Activated T-cell treated with anti-CD3 and anti-CD28 coated beads, Interleukin-2, amount 50 U/mL, for 24 hours (primary cell): ENCODE measurements around the gene SERINC1.

Experiments
- DNase-seq: peaks from one replicate; pipeline ENCODE4 v3.0.0-alpha.2; 2020
- H3K27ac Mint-ChIP-seq: 2 replicates; pipeline ENCODE4 v1.8.0; 2020; ENCODE audit warnings: mild to moderate bottlenecking, mixed read lengths
- H3K27me3 Mint-ChIP-seq: 2 replicates; pipeline ENCODE4 v1.8.0; 2020; ENCODE audit warnings: mixed read lengths
- H3K36me3 Mint-ChIP-seq: 2 replicates; pipeline ENCODE4 v1.8.0; 2020; ENCODE audit warnings: low read depth, mixed read lengths
- H3K4me1 Mint-ChIP-seq: 2 replicates; pipeline ENCODE4 v1.8.0; 2020; ENCODE audit warnings: low read depth, mixed read lengths
- H3K4me3 Mint-ChIP-seq: 2 replicates; pipeline ENCODE4 v1.8.0; 2020; ENCODE audit warnings: mild to moderate bottlenecking, moderate library complexity, mixed read lengths
- H3K9me3 Mint-ChIP-seq: 2 replicates; pipeline ENCODE4 v1.8.0; 2020; ENCODE audit warnings: mixed read lengths

Gene SERINC1

GRCh38 chr6:122422003-122422402, 49.6 kb downstream of the SERINC1 start:
- DNase-seq, result no peak
- Mint-ChIP-seq H3K36me3 (peaks cover 88% of the 10 kb centered on the region), H3K4me1 (peaks cover 19% of the 10 kb centered on the region), H3K27me3 (no peaks in the 10 kb centered on the region), H3K27ac (no peak overlapping the region), H3K4me3 (no peak overlapping the region), H3K9me3 (no peaks in the 10 kb centered on the region)

- peaks cover 85% of the 10 kb centered on the region for H3K36me3 Mint-ChIP-seq
- no peak for DNase-seq
- no peak overlapping the region for H3K4me3 Mint-ChIP-seq
- H3K27ac Mint-ChIP-seq, result no peak overlapping the region
- peaks cover 10% of the 10 kb centered on the region for H3K4me1 Mint-ChIP-seq
- no peaks in the 10 kb centered on the region for H3K27me3 Mint-ChIP-seq
- no peaks in the 10 kb centered on the region for H3K9me3 Mint-ChIP-seq
These were observed 54.8 kb downstream of the SERINC1 start for GRCh38 chr6:122416825-122417224.

- Mint-ChIP-seq H3K9me3 (peaks cover 2% of the 10 kb centered on the region), H3K27me3 (no peaks in the 10 kb centered on the region), H3K36me3 (peaks cover 84% of the 10 kb centered on the region), H3K4me1 (peaks cover 51% of the 10 kb centered on the region), H3K27ac (no peak overlapping the region), H3K4me3 (no peak overlapping the region)
- no peak for DNase-seq
These were observed 59.6 kb downstream of the SERINC1 start for GRCh38 chr6:122412001-122412400.

GRCh38 chr6:122408702-122409458, 62.7 kb downstream of the SERINC1 start:
- Mint-ChIP-seq H3K9me3 (peaks cover 5% of the 10 kb centered on the region), H3K36me3 (peaks cover 76% of the 10 kb centered on the region), H3K4me3 (peak overlapping the region; percentile 76), H3K4me1 (peaks cover 78% of the 10 kb centered on the region), H3K27me3 (no peaks in the 10 kb centered on the region), H3K27ac (peak overlapping the region; percentile 96)
- DNase-seq, result no peak

- Mint-ChIP-seq H3K27me3 (no peaks in the 10 kb centered on the region), H3K4me1 (peaks cover 81% of the 10 kb centered on the region), H3K27ac (peak overlapping the region; percentile 96), H3K9me3 (peaks cover 5% of the 10 kb centered on the region), H3K4me3 (peak overlapping the region; percentile 76), H3K36me3 (peaks cover 74% of the 10 kb centered on the region)
- no peak for DNase-seq
These were observed 63.4 kb downstream of the SERINC1 start for GRCh38 chr6:122408240-122408639.

- peaks cover 73% of the 10 kb centered on the region for H3K36me3 Mint-ChIP-seq
- no peaks in the 10 kb centered on the region for H3K27me3 Mint-ChIP-seq
- H3K9me3 Mint-ChIP-seq, result peaks cover 5% of the 10 kb centered on the region
- no peak for DNase-seq
- peaks cover 82% of the 10 kb centered on the region for H3K4me1 Mint-ChIP-seq
- H3K27ac Mint-ChIP-seq, result peak overlapping the region; percentile 96
- no peak overlapping the region for H3K4me3 Mint-ChIP-seq
These were observed 63.9 kb downstream of the SERINC1 start for GRCh38 chr6:122407712-122408111.

- DNase-seq, result no peak
- H3K9me3 Mint-ChIP-seq, result peaks cover 5% of the 10 kb centered on the region
- peaks cover 86% of the 10 kb centered on the region for H3K4me1 Mint-ChIP-seq
- no peaks in the 10 kb centered on the region for H3K27me3 Mint-ChIP-seq
- H3K4me3 Mint-ChIP-seq, result no peak overlapping the region
- no peak overlapping the region for H3K27ac Mint-ChIP-seq
- H3K36me3 Mint-ChIP-seq, result peaks cover 70% of the 10 kb centered on the region
These were observed 65.4 kb downstream of the SERINC1 start for GRCh38 chr6:122406187-122406586.

- Mint-ChIP-seq H3K36me3 (peaks cover 63% of the 10 kb centered on the region), H3K27ac (no peak overlapping the region), H3K4me1 (peaks cover 85% of the 10 kb centered on the region), H3K27me3 (no peaks in the 10 kb centered on the region), H3K4me3 (no peak overlapping the region), H3K9me3 (peaks cover 5% of the 10 kb centered on the region)
- no peak for DNase-seq
These were observed 66.2 kb downstream of the SERINC1 start for GRCh38 chr6:122405417-122405816.

GRCh38 chr6:122404444-122404843, 67.2 kb downstream of the SERINC1 start:
- H3K9me3 Mint-ChIP-seq, result peaks cover 5% of the 10 kb centered on the region

GRCh38 chr6:122401104-122401503, 70.5 kb downstream of the SERINC1 start:
- Mint-ChIP-seq H3K27ac (peak overlapping the region; percentile 45), H3K9me3 (no peaks in the 10 kb centered on the region), H3K36me3 (peaks cover 30% of the 10 kb centered on the region), H3K4me3 (peak overlapping the region; percentile 93), H3K4me1 (peaks cover 54% of the 10 kb centered on the region), H3K27me3 (no peaks in the 10 kb centered on the region)
- DNase-seq, result no peak

More at GRCh38 chr6:122404444-122404843, 67.2 kb downstream of the SERINC1 start:
- no peak for DNase-seq
- Mint-ChIP-seq H3K36me3 (peaks cover 62% of the 10 kb centered on the region), H3K27ac (no peak overlapping the region), H3K27me3 (no peaks in the 10 kb centered on the region), H3K4me1 (peaks cover 77% of the 10 kb centered on the region), H3K4me3 (no peak overlapping the region)

- H3K36me3 Mint-ChIP-seq, result peaks cover 25% of the 10 kb centered on the region
- H3K4me1 Mint-ChIP-seq, result peaks cover 49% of the 10 kb centered on the region
- peak overlapping the region; percentile 96 for H3K27ac Mint-ChIP-seq
- H3K9me3 Mint-ChIP-seq, result no peaks in the 10 kb centered on the region
- H3K4me3 Mint-ChIP-seq, result peak overlapping the region; percentile 93
- no peak for DNase-seq
- no peaks in the 10 kb centered on the region for H3K27me3 Mint-ChIP-seq
These were observed 71.0 kb downstream of the SERINC1 start for GRCh38 chr6:122400462-122401089.

- Mint-ChIP-seq H3K27ac (peak overlapping the region; percentile 96), H3K27me3 (no peaks in the 10 kb centered on the region), H3K4me1 (peaks cover 47% of the 10 kb centered on the region), H3K9me3 (no peaks in the 10 kb centered on the region), H3K36me3 (peaks cover 24% of the 10 kb centered on the region), H3K4me3 (peak overlapping the region; percentile 93)
- DNase-seq, result no peak
These were observed 71.5 kb downstream of the SERINC1 start for GRCh38 chr6:122400121-122400450.

GRCh38 chr6:122399348-122400120, 72.1 kb downstream of the SERINC1 start, which contains the start of gene HSF2:
HSF2 (plus strand) TSS chr6:122399652; CDS start chr6:122399738, 86 bp downstream.
- H3K27ac Mint-ChIP-seq, result peak within 1 kb of the TSS; percentile 96
- no peaks in the 10 kb centered on the region for H3K27me3 Mint-ChIP-seq
- peak within 1 kb of the TSS; percentile 93 for H3K4me3 Mint-ChIP-seq
- DNase-seq, result peak; percentile 92
- H3K9me3 Mint-ChIP-seq, result no peaks in the 10 kb centered on the region
- H3K36me3 Mint-ChIP-seq, result peaks cover 19% of the 10 kb centered on the region
- H3K4me1 Mint-ChIP-seq, result peaks cover 43% of the 10 kb centered on the region

GRCh38 chr6:122399055-122399347, 72.6 kb downstream of the SERINC1 start:
- Mint-ChIP-seq H3K36me3 (peaks cover 16% of the 10 kb centered on the region), H3K4me1 (peaks cover 42% of the 10 kb centered on the region), H3K27me3 (no peaks in the 10 kb centered on the region), H3K27ac (peak overlapping the region; percentile 95), H3K4me3 (peak overlapping the region; percentile 93), H3K9me3 (no peaks in the 10 kb centered on the region)
- no peak for DNase-seq

GRCh38 chr6:122394016-122394415, 77.6 kb downstream of the SERINC1 start:
- no peak overlapping the region for H3K4me3 Mint-ChIP-seq
- H3K36me3 Mint-ChIP-seq, result no peaks in the 10 kb centered on the region
- H3K27ac Mint-ChIP-seq, result peak overlapping the region; percentile 77
- H3K27me3 Mint-ChIP-seq, result no peaks in the 10 kb centered on the region
- no peak for DNase-seq
- H3K4me1 Mint-ChIP-seq, result peaks cover 24% of the 10 kb centered on the region
- H3K9me3 Mint-ChIP-seq, result no peaks in the 10 kb centered on the region
